ENCODE measurements around the gene SULT1C2. TPM values are rescaled to one million over a fixed set of nuclear protein-coding genes. Genes with fewer than 3 reads are reported as not detected.

The SULT1C2 gene
- total RNA-seq, 2 donors from 2014 or later = 1.9 TPM; not detected in 1

DNA sequence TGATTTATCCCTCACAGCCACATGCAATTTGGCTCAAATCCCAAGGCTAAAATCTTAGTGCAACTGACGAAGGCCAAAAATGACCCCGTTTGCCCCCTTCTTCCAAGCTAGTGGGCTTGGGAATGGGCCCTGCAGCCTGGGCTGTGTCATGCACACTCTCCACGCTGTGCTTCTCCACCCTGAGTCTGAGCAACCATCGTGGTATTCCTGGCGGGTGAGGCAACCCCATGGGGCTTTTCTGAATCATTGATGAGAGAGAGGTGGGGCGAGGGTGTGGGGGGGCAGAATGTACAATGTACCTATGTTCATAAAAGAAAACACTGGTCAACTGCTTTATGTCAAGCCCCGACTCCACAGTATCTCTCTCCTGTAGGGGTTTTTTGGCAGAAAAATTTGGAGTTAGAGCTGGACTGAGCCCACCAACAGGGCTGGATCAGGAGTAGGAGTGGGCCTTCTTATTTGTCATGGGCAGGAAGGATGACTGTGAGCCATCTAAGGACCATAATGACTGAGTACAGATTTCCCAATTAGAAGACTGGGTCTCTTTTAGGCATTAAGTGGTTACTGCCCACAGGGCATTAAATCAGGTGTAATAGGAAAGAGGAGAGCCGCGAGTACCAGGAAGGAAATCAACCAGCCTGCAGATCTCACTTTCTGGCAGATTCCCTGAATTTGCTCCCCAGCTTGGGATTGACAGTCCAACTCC is 8.9 kb downstream of the SULT1C2 start:
- Histone ChIP-seq H3K27me3 (no peaks in the 10 kb centered on the region), H3K27ac (no peak overlapping the region), H3K4me3 (no peak overlapping the region), H3K4me1 (no peaks in the 10 kb centered on the region), H3K36me3 (no peaks in the 10 kb centered on the region), H3K9me3 (no peaks in the 10 kb centered on the region)
- no peak for TF ChIP-seq CTCF (IDR thresholded peaks at IDR 0.05)
- no peak for DNase-seq (ENCODE audit: low spot score)

DNA sequence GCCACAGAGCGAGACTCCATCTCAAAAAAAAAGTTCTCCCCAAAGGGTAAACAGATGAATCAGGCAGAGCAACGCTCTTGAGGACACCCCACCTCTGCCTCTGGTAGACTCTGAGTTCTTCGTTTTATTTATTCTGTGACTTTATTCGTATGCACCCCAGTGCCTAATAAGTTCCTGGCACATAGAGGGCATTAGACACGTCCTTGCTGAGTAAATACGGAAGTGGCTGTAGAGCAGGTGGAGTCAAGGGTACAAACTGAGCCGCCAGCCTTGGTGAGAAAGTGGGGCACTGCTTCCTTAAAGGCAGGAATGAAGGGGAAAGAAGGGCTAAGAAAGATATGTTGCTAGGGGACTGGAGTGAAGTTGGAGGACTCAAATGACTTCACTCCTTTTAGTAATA is 12.9 kb downstream of the SULT1C2 start:
- DNase-seq (ENCODE audit: low spot score) = no peak
- TF ChIP-seq CTCF (IDR thresholded peaks at IDR 0.05) = no peak

GRCh38 chr2:108304975-108305374 is 16.3 kb downstream of the SULT1C2 start:
- no peaks in the 10 kb centered on the region for H3K27me3 ChIP-seq
- H3K4me3 ChIP-seq = no peak overlapping the region
- H3K36me3 ChIP-seq = no peaks in the 10 kb centered on the region
- no peak overlapping the region for H3K27ac ChIP-seq
- DNase-seq (ENCODE audit: low spot score) = no peak
- H3K4me1 ChIP-seq = no peaks in the 10 kb centered on the region
- no peaks in the 10 kb centered on the region for H3K9me3 ChIP-seq
- TF ChIP-seq CTCF (IDR thresholded peaks at IDR 0.05) = no peak

More for the DNA sequence above, 12.9 kb downstream of the SULT1C2 start:
- no peak overlapping the region for H3K27ac ChIP-seq
- no peaks in the 10 kb centered on the region for H3K4me1 ChIP-seq
- H3K9me3 ChIP-seq = no peaks in the 10 kb centered on the region
- H3K4me3 ChIP-seq = no peak overlapping the region
- H3K27me3 ChIP-seq = no peaks in the 10 kb centered on the region
- no peaks in the 10 kb centered on the region for H3K36me3 ChIP-seq

GRCh38 chr2:108305901-108306300 is 17.2 kb downstream of the SULT1C2 start:
- Histone ChIP-seq H3K27me3 (no peaks in the 10 kb centered on the region), H3K4me3 (no peak overlapping the region), H3K36me3 (no peaks in the 10 kb centered on the region), H3K9me3 (no peaks in the 10 kb centered on the region), H3K27ac (no peak overlapping the region), H3K4me1 (no peaks in the 10 kb centered on the region)
- DNase-seq (ENCODE audit: low spot score) = no peak
- no peak for TF ChIP-seq CTCF (IDR thresholded peaks at IDR 0.05)

DNA sequence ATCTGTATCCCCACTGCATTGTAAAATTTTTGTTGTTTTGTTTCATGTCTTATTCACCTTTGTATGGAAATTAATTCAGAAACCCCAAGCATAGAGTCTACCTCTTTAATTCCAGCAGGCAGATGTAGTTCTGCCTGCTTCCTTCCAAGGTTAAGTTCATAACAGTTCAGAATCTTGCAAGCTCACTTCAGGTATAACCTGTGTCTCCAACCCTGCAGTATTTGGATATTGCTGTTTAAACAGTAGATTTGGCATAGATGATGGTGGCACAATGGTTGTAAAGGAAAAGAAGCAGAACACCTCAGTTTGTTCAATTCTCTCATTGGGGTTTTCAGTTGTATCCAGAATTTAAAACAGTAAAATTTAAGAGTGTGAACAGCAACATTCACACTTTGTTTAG is 21.2 kb downstream of the SULT1C2 start:
- Histone ChIP-seq H3K9me3 (no peaks in the 10 kb centered on the region), H3K4me3 (no peak overlapping the region), H3K27ac (no peak overlapping the region), H3K36me3 (no peaks in the 10 kb centered on the region), H3K4me1 (no peaks in the 10 kb centered on the region), H3K27me3 (no peaks in the 10 kb centered on the region)
- no peak for TF ChIP-seq CTCF (IDR thresholded peaks at IDR 0.05)
- DNase-seq (ENCODE audit: low spot score) = no peak

Data from right atrium auricular region (tissue), 2 donors.